Psoas muscle (tissue), 8 donors: ENCODE results near the gene ZFHX2. TPM values are rescaled to one million over a fixed set of nuclear protein-coding genes. Genes with fewer than 3 reads are reported as not detected.
A peak's percentile ranks its signal among the peaks of the same experiment; 100 is the strongest.

Experiments used
- ATAC-seq, 4 donors: fragments of 200-7000 bp; cut with Tn5 transposase; one replicate each; pipeline ENCODE4 v1.9.1; 2020; ENCODE audit warnings: moderate library complexity in 3 of 4, mild to moderate bottlenecking in 2 of 4
- DNase-seq, 2 donors: peaks; one replicate each; pipeline ENCODE4 v3.0.0-alpha.2; 2020
- H3K27ac ChIP-seq: fragments of 200-600 bp; one replicate; pipeline ENCODE4 v1.8.0; 2022
- H3K27me3 ChIP-seq, 3 donors: fragments of 200-600 bp in 1 of 3; one replicate each; pipeline versions ENCODE4 v1.6.1 to v1.8.0; 2013 to 2022; ENCODE audit warnings: low read length in 2 of 3, mild to moderate bottlenecking in 2 of 3, moderate library complexity in 1 of 3; ENCODE audit not compliant: insufficient read depth in 3 of 3
- H3K36me3 ChIP-seq, 2 donors: fragments of 200-600 bp in 1 of 2; one replicate each; pipeline versions ENCODE4 v1.6.1 to v1.8.0; 2013 to 2022; ENCODE audit warnings: low read depth in 1 of 2, mild to moderate bottlenecking in 1 of 2, moderate library complexity in 1 of 2; ENCODE audit not compliant: insufficient read depth in 1 of 2
- H3K4me1 ChIP-seq: fragments of 200-600 bp; one replicate; pipeline ENCODE4 v1.8.0; 2022
- H3K4me3 ChIP-seq: fragments of 200-600 bp; one replicate; pipeline ENCODE4 v1.8.0; 2022; ENCODE audit warnings: mild to moderate bottlenecking
- H3K9me3 ChIP-seq: fragments of 200-600 bp; one replicate; pipeline ENCODE4 v1.8.0; 2022
- WGBS, 3 donors: extraction: QIAGEN DNeasy Blood & Tissue Kit; methylation state at CpG; one replicate each; pipeline versions ENCODE4 v1.1.6 to v1.1.7; 2013; 5-methylcytosine and 5-hydroxymethylcytosine counted together
- intact Hi-C, 2 donors: fragments of 100-400 bp; cut with DNase I; formaldehyde crosslinking; loops; one replicate each; pipeline versions ENCODE4 v1.11.0 to v1.14.2; 2022
- polyA plus RNA-seq, 3 donors: library from polyadenylated mRNA; stranded (reverse); fragments of 200-250 nt; gene quantifications; one replicate each; pipeline ENCODE4 v1.2.3, GENCODE V29; 2013
- total RNA-seq, 4 donors: library from RNA; stranded (reverse); fragmentation: NEBNext Ultra II Directional in 2 of 4; extraction: Animal tissue kit (Norgen Biotek cat#: 25700) in 2 of 4; gene quantifications; one replicate each; pipeline versions ENCODE4 v1.2.1 to v1.2.4, GENCODE V29; 2021 to 2023
- TF ChIP-seq, protein P1 (sequence below): fragments of 200-600 bp; IDR thresholded peaks from one replicate; pipeline ENCODE4 v1.8.0; 2022; ENCODE audit warnings: antibody characterized with exemption
- donor health status: healthy with polysubstance abuse.
- donor health status: DM: no; HTN: no; CAD: no; lungs with moderate emphysema.
- donor health status: Bipolar disorder and iron deficiency.
- donor health status: healthy.
- donor health status: DM: yes; HTN: yes; CAD: no.
- donor health status: DM: no; HTN: no; CAD: no.
- donor health status: DM: no; HTN: no; CAD: no.
- donor health status: DM: yes; HTN: yes; CAD: no.

Gene ZFHX2
- total and polyA plus RNA-seq, 7 donors, result 0.11 to 2.9 (median 0.65) TPM

DNA sequence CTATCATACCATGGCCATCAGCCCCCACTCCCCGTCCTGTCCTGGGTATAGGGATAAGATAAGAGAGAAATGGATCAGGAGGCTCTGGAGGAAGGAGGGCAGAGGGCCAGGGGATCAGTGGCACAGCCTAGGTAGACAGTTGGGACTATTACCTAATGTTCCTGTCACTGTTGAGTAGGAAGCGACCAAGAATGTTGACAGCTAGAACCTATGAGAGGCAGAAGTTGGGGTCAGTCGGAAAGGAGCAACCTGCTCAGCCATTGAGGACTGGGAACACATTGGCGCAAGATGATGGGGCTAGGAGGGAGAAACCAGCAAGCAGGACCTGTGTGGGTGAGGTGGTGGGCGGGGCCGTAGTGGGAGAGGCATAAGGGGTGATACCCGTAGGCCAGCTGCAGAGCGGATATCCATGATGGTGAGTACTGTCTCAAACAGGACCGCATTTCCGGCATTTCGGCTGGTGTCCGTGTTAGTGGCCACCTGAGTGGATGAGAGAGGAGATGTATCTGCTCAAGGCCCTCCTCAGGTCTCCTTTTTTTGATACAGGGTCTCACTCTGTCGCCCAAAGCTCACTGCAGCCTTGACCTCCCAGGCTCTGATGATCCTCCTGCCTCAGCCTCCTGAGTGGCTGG, 12.7 kb upstream of the ZFHX2 start:
- H3K9me3 ChIP-seq, result no peaks in the 10 kb centered on the region
- ATAC-seq (no peak), DNase-seq (no peak)
- peaks cover 3% of the 10 kb centered on the region for H3K4me1 ChIP-seq
- no peak overlapping the region for H3K27ac ChIP-seq
- peaks cover 0 to 10% of the 10 kb centered on the region in 2 donors for H3K36me3 ChIP-seq
- no peak overlapping the region for H3K4me3 ChIP-seq
- intact Hi-C loops, result loop anchor here (5.0 to 10.0 kb wide), 2 partner anchors 237 to 299 kb away; no protein-coding TSS in a partner anchor
- H3K27me3 ChIP-seq, result no peaks in the 10 kb centered on the region
- WGBS, 3 donors, result 84 to 91% (median 90%) methylated on average over 12 to 13 of the region's 13 CpGs
- TF ChIP-seq, protein P1, sequence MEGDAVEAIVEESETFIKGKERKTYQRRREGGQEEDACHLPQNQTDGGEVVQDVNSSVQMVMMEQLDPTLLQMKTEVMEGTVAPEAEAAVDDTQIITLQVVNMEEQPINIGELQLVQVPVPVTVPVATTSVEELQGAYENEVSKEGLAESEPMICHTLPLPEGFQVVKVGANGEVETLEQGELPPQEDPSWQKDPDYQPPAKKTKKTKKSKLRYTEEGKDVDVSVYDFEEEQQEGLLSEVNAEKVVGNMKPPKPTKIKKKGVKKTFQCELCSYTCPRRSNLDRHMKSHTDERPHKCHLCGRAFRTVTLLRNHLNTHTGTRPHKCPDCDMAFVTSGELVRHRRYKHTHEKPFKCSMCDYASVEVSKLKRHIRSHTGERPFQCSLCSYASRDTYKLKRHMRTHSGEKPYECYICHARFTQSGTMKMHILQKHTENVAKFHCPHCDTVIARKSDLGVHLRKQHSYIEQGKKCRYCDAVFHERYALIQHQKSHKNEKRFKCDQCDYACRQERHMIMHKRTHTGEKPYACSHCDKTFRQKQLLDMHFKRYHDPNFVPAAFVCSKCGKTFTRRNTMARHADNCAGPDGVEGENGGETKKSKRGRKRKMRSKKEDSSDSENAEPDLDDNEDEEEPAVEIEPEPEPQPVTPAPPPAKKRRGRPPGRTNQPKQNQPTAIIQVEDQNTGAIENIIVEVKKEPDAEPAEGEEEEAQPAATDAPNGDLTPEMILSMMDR, result no peak

DNA sequence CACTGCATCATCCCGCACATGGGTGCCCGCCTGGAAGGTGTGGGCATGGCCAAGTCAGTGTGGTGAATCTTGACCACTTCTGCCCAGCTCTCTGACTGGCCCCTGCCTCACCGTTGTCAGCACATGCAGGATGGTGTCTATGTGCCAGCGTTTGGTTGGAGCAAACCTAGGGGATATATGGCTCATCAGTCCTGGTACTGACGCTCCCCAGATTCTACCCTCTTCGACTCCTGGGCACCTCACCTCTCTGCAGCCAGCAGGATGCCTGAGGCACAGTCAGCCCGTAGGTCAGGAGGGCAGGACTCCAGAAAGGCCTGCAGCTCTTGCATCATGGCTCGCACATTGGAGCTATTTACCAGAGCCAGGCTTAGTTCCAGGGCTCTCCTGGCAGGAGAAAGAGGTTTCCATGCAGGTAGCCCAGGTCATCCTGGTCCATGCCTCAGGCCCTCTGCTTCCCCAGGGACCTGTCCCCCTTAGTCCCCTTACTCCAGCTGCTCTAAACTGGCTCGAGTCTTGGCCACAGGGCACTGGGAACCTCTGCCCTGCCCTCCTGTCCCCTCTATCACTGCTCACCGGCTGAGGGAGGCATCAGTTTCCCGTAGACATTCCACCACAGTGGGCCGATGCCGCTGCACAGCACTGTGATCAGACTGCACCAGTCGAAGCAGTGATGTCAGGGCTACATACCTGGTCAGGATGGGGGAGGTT, 12.1 kb upstream of the ZFHX2 start:
- DNase-seq (no peak), ATAC-seq (no peak)
- intact Hi-C loops, result loop anchor here (2.0 to 10.0 kb wide), 3 partner anchors 81 to 299 kb away; no protein-coding TSS in a partner anchor
- no peak overlapping the region for H3K4me3 ChIP-seq
- H3K27me3 ChIP-seq, result no peaks in the 10 kb centered on the region
- TF ChIP-seq, protein P1, result no peak
- peaks cover 3% of the 10 kb centered on the region for H3K4me1 ChIP-seq
- H3K9me3 ChIP-seq, result no peaks in the 10 kb centered on the region
- H3K36me3 ChIP-seq, result peaks cover 0 to 17% of the 10 kb centered on the region in 2 donors
- H3K27ac ChIP-seq, result no peak overlapping the region
- WGBS, 3 donors, result 71 to 77% (median 72%) methylated on average over 14 of the region's 14 CpGs

GRCh38 chr14:23562822-23563472, 11.4 kb upstream of the ZFHX2 start:
- Histone ChIP-seq H3K4me3 (no peak overlapping the region), H3K36me3 (peaks cover 0 to 24% of the 10 kb centered on the region in 2 donors), H3K27me3 (no peaks in the 10 kb centered on the region), H3K9me3 (no peaks in the 10 kb centered on the region), H3K4me1 (peaks cover 4% of the 10 kb centered on the region), H3K27ac (no peak overlapping the region)
- 79 to 100% (median 93%) methylated on average over 2 of the region's 2 CpGs for WGBS, 3 donors
- TF ChIP-seq, protein P1, result peak; percentile 90
- intact Hi-C loops, result loop anchor here (1.0 to 10.0 kb wide), 4 partner anchors 80 to 298 kb away; no protein-coding TSS in a partner anchor
- ATAC-seq (peak; percentile 53 to 69 (median 64)), DNase-seq (no peak)

DNA sequence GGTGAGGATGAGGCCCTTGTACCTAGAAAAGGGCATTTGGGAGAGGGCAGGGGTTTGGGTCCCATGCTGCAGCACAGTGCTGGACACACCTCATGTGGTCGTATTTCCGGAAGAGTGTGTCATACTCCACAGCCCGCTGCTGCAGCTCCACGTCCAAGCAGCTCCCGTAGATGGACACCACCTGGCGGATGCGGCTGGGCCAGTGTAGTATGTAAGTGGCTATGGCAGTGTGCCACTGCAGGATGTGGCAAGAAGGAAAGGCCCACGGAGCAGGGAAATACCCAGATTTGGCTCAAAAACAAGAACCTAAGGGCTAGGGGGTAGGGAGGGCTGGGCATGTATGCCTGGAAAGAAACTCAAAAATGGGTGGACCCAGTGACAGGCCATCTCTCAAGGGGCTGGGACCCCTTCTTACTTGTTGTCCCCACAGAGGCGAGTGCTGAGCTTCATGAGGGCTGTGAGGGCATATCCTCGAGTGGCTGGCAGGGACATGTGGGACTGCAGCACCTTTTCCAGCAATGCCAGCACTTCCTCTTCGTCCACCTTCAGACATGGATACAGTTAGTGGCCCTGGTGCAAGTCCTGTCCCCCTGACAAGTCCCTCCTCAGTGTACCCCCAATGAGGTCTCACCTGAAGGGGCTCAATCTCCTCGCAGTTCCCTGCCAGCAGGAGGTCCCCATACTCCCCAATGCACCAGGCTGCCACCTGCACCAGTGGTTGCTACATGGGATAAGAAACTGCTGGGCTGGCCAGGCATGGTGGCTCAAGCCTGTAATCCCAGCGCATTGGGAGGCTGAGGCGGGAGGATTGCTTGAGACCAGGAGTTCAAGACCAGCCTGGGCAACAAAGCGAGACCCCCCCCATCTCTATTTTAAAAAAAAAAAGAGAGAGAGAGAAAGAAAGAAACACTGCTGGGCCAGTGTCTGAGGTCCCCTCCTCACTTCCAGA, 10.6 kb upstream of the ZFHX2 start:
- WGBS, 3 donors, result 53 to 72% (median 58%) methylated on average over 15 of the region's 15 CpGs
- intact Hi-C loops, result loop anchor here (1.0 to 10.0 kb wide), 4 partner anchors 79 to 297 kb away; no protein-coding TSS in a partner anchor
- Histone ChIP-seq H3K36me3 (peaks cover 0 to 25% of the 10 kb centered on the region in 2 donors), H3K27me3 (no peaks in the 10 kb centered on the region), H3K4me1 (peaks cover 9% of the 10 kb centered on the region), H3K27ac (no peak overlapping the region), H3K4me3 (no peak overlapping the region), H3K9me3 (no peaks in the 10 kb centered on the region)
- DNase-seq (no peak), ATAC-seq (peak; percentile 56 to 81 (median 70))
- TF ChIP-seq, protein P1, result no peak
